ENCODE results near the gene DTD2. TPM values are rescaled to one million over a fixed set of nuclear protein-coding genes. Genes with fewer than 3 reads are reported as not detected.
A peak's percentile ranks its signal among the peaks of the same experiment; 100 is the strongest.

Gene DTD2
- total RNA-seq, 1 experiment from 2014 or later: 14.8 TPM

GRCh38 chr14:31461545-31461944, 4.2 kb upstream of the DTD2 start:
- Histone ChIP-seq H4K8ac (replicated peaks; ENCODE audit: insufficient read length, low read depth, low read length) (no peak overlapping the region), H3K56ac (ENCODE audit: insufficient read length, low read depth, low read length) (no peak overlapping the region), H2BK20ac (ENCODE audit: low read depth, low read length, poor library complexity, severe bottlenecking) (no peak overlapping the region), H3K4me2 (ENCODE audit: insufficient read depth, insufficient read length, low read length) (no peak overlapping the region), H3K18ac (ENCODE audit: insufficient read length, low read depth, low read length) (no peak overlapping the region), H3K79me2 (ENCODE audit: insufficient read depth, low read length) (no peaks in the 10 kb centered on the region), H2BK12ac (ENCODE audit: insufficient read length, low read depth, low read length) (no peak overlapping the region), H3K14ac (ENCODE audit: insufficient read depth, low read length) (no peak overlapping the region), H2BK5ac (ENCODE audit: insufficient read length, low read length) (no peak overlapping the region), H3T11ph (ENCODE audit: low read length) (no peak overlapping the region), H3K23me2 (ENCODE audit: insufficient read length, low read depth, low read length, poor library complexity, severe bottlenecking) (peaks cover 5% of the 10 kb centered on the region), H3K4ac (ENCODE audit: low read depth, low read length) (no peak overlapping the region), H3K23ac (ENCODE audit: insufficient read length, low read depth, low read length) (no peak overlapping the region), H3K4me1 (ENCODE audit: insufficient read depth, low read length) (no peaks in the 10 kb centered on the region), H2BK120ac (ENCODE audit: low read depth, low read length, poor library complexity, severe bottlenecking) (no peak overlapping the region), H4K5ac (ENCODE audit: insufficient read length, low read depth, low read length) (no peak overlapping the region), H2BK15ac (ENCODE audit: low read depth, low read length) (no peak overlapping the region), H3K27me3 (ENCODE audit: insufficient read depth, low read length) (no peaks in the 10 kb centered on the region), H3K9ac (ENCODE audit: extremely low read depth, insufficient read length, low read length) (no peak overlapping the region), H2AFZ (ENCODE audit: low read length) (peak overlapping the region; percentile 71), H3K9me3 (ENCODE audit: control insufficient read depth, low read depth, low read length) (no peaks in the 10 kb centered on the region), H4K91ac (ENCODE audit: insufficient read length, low read depth, low read length) (no peak overlapping the region), H2AK5ac (ENCODE audit: insufficient read length, low read length) (no peak overlapping the region), H4K20me1 (ENCODE audit: control insufficient read depth, insufficient read depth, insufficient read length) (no peaks in the 10 kb centered on the region), H3K27ac (ENCODE audit: insufficient read length, low read depth, low read length) (no peak overlapping the region), H3K79me1 (ENCODE audit: insufficient read depth, low read depth, low read length, poor library complexity, severe bottlenecking) (no peaks in the 10 kb centered on the region)
- TF ChIP-seq, protein P1, sequence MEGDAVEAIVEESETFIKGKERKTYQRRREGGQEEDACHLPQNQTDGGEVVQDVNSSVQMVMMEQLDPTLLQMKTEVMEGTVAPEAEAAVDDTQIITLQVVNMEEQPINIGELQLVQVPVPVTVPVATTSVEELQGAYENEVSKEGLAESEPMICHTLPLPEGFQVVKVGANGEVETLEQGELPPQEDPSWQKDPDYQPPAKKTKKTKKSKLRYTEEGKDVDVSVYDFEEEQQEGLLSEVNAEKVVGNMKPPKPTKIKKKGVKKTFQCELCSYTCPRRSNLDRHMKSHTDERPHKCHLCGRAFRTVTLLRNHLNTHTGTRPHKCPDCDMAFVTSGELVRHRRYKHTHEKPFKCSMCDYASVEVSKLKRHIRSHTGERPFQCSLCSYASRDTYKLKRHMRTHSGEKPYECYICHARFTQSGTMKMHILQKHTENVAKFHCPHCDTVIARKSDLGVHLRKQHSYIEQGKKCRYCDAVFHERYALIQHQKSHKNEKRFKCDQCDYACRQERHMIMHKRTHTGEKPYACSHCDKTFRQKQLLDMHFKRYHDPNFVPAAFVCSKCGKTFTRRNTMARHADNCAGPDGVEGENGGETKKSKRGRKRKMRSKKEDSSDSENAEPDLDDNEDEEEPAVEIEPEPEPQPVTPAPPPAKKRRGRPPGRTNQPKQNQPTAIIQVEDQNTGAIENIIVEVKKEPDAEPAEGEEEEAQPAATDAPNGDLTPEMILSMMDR (conservative IDR thresholded peaks at IDR 0.05): no peak
- peaks cover 16 to 18% of the 10 kb centered on the region in 2 experiments for H3K4me1 Mint-ChIP-seq
- no peak overlapping the region for H3K4me3 Mint-ChIP-seq
- H3K9me3 Mint-ChIP-seq: no peaks in the 10 kb centered on the region
- WGBS (ENCODE audit: extremely low coverage, insufficient read length, low lambda C conversion rate): 100% methylated on average over 1 of the region's 3 CpGs
- no peak overlapping the region for H3K27ac Mint-ChIP-seq
- no peaks in the 10 kb centered on the region; the same call in 1 of the 2 replicates for H3K27me3 Mint-ChIP-seq (ENCODE audit: low read depth)
- no peaks in the 10 kb centered on the region for H3K36me3 Mint-ChIP-seq (ENCODE audit: insufficient read depth in 1 of 3, low read depth in 3 of 3)
- DNase-seq: no peak

Data from H9 (cell line).